Stimulated activated CD4-positive, alpha-beta T cell treated with anti-CD3 and anti-CD28 coated beads, Interleukin-2, amount 100 ng/mL, for 4 hours (primary cell): ENCODE measurements around the gene ENTPD7.
"Not testable (repeated sequence)": the region's sequence is repeated elsewhere in the genome, so short reads cannot be mapped to it uniquely, and the experiment has no call there.

ENCODE experiments used
- DNase-seq: peaks from one replicate; pipeline ENCODE4 v3.0.0-alpha.2; 2020; ENCODE audit warnings: low read depth

ENTPD7 gene, protein sequence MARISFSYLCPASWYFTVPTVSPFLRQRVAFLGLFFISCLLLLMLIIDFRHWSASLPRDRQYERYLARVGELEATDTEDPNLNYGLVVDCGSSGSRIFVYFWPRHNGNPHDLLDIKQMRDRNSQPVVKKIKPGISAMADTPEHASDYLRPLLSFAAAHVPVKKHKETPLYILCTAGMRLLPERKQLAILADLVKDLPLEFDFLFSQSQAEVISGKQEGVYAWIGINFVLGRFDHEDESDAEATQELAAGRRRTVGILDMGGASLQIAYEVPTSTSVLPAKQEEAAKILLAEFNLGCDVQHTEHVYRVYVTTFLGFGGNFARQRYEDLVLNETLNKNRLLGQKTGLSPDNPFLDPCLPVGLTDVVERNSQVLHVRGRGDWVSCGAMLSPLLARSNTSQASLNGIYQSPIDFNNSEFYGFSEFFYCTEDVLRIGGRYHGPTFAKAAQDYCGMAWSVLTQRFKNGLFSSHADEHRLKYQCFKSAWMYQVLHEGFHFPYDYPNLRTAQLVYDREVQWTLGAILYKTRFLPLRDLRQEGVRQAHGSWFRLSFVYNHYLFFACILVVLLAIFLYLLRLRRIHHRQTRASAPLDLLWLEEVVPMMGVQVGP

DNA sequence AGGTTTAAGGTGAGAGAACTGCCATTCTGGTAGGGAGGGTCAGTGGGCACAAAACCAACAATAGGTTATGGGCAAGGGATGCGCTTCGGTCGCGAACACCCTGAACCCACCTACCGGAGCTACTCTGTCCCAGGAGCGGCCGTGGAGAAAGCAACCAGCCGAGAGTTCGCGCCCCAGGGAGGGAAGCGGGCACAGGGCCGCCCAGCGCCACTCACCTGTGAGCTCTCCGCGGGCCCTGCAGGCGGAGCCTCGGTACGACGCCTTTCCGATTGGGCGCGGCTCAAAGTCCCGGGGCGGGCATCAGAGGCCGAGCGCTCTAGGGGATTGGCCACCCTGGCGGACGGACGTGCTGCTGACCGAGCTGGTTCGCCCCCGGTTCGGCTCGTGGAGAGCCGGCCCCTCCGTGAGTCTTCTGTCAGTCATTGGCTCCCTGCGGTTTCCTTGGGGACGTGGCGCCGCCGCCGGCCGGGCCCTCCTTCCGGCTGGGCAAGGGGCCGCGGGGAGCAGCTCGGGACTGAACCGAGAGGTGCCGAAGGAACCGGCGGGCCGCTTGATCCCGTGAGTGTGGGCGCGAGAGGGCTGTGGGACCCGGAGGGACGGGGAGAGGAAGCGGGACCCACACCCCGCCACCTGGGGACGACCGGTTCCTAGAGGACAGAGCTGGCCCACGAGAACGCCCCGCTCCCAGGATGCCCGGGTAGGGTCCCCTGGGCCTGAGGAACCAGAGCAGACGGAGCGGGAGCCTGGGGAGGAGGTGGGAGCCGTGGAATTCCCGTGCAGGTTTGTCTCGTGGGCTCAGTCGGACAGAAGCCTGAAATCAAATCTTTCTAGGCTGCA is at the start of gene ENTPD7:
Gene ENTPD7 (plus strand): TSS at position 479 of the 837 bp plus-strand sequence. CDS start 448 bp downstream, outside the sequence.
- peak; percentile 76 for DNase-seq

DNA sequence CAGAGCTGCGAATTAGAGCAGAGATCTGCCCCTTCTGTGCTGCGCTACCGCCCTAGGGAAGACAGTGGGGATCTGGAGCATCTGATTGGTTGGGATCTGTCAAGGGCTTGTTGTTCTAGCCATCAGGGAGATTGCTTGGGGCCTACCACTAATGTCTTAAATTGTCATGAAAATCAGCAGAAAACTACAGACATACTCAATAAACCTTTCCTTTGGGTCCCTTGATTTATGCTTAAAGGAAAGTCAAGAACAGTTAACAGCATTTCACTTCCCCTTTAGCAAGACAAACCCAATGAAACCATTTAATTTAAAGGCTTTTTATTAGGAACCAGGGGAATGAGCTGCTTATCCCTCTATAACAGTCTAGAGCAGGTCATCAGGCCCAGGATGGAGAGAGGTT is 49.1 kb upstream of the ENTPD7 start:
- DNase-seq: no peak

DNA sequence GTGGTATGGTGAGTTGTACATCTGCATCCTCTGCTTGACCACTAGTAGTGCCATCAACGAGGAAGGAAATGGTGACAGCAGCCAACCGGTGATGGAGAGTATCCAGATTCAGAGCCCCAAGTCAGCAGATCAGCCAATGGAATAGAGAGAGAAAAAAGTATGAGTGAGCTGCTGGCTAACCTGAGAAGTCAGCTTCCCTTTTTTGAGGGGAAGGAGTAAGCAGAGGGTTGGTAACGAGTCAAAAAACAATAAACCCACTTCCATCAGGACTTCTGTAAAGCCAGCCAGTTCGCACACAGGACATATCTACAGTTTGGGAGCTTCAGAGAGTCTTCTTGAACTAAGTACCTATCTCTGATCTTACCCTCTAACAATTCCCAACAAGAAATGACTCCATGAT is 48.0 kb upstream of the ENTPD7 start:
- DNase-seq: no peak

DNA sequence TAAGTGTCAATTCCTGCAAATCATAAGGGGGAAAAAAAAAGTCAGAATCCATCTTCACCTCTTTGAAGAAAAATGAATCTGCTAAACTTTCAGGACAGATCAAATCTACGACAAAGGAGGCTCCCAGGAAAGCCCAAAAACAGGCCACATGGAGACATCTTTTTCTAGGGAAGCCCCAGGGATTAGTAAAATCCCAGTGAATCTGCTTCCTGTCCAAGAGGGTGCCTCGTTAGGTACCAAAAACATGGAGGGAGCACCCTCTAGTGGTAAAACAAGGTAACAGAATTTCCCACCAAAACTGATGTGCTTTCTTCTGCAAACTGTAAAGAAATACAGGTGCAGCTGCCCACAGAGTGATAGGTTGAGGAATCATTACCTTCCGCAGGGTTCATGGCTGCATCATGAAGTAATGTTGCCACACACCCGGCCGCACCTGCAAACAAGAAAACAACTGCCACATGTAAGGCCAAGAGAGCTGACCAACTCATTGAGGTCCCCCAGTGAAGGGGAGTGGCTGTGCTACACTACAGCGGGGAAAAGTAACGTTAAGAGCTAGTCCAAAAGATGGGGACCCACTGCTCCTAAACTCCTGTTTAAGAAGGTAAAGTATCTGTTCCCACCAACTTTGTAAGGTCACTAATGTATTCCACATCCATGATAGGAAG is 47.0 kb upstream of the ENTPD7 start:
- DNase-seq: peak; percentile 13

DNA sequence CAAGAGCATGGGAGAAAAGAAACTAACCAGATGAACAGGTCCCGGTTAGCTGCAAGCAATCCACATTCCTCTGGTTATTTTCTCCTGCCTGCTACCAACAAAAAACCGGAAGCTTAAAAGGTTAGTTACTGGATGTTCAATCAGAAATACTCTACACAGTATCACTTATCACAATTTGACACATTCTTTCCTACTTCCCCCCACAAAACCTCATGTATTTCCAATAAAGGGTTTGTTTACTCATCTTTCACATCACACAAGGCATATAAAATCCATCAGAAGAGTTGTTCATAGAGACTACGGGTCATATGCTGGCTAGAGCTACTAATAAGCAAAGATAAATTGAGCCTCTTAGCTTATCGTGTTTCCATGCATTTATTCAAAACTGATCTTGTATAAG is 43.9 kb upstream of the ENTPD7 start:
- no peak for DNase-seq

DNA sequence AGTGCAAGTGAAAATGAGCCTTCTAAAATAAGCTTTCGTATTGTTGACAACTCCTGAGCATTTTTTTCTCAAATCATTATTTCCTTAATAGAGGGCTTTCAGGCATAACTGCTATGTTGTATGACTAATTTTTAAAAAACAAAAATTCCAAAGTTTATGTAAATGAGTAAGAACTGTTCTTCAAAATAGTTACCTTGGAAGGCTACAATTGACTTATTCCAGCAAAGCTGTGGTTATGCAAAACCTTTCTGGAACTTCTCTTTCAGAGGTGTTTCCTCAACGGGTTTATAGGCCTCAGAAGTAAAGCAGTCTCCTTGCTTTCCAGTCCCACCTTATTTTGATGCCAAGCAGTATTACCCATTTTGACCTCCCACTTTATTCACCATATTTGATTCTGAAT is 41.6 kb upstream of the ENTPD7 start:
- no peak for DNase-seq

DNA sequence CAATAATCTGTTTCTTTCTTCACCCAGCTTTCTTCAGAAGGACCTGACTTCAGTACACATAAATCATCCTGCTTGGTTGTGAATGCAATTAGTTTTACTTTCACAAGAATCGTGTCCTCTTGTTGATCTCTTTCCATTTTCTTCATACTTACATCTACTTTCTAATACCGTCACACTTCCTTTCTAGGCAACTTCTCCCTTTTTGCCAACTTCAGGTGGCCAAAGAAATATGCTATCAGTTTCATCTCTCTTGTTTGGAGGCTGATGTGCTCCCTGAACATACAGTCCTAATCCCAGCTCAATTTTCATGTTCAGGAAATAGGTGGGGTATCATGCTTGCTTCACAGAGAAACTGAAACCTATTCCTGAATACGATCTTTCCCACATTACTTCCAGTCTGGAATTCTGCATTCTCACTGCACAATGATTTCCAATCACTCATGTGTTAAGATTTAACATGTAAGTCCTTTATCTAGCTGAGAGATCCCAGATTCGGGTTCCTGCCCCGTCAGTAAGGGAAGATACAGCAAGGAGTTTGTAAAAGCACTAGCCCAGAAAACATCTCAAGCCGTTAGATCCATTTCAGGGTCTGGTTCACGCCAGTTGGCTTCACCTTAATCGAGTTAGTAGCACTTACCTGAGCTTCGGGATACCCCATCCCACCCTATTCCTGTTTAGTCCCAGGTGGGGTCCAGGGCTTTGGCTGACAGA is 40.1 kb upstream of the ENTPD7 start:
- DNase-seq: no peak

DNA sequence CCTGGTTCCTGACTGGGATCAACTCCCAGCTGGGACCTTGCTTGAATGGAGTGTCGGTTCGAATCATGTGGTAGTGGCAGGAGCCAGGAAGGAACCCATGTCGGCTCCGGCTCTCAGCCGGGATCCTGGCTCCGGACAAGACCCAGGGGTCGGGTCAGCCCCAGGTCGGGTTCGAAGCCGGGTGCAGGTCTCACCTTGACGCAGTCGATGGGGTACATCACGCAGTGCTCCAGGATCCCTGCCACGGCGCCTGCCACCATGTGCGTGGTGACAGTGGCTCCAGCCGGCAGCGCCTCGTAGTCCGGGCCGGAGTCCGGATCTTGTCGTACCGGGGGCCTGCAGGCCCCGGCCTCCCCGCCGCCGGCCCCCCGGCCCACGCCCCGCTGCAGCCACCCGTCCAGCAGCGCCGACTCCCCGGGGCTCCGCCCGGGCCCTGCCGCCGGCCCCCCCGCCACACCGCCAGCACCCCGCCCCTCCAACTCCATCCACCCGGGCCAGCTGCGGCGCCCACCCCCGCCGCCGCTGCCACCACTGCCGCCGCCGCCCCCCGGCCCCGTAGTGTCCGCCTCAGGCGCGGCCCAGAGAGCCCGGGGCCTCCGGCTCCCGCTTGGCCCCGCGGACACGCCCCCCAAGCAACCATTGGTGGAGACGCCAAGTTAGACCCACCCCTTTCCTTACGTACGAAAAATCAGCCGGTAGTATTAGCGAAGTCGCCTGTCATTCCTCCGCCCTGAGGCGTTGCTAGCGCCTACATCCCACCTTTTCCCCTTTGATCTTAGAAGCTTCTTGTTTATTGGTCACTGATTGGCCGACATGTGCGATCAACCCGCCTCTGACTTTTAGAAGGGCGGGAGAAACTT is 39.2 kb upstream of the ENTPD7 start, which contains the start of gene SLC25A28:
Gene SLC25A28 (minus strand): TSS at position 589 of the 860 bp plus-strand sequence. CDS start 104 bp downstream, at position 485.
- peak; percentile 91 for DNase-seq

DNA sequence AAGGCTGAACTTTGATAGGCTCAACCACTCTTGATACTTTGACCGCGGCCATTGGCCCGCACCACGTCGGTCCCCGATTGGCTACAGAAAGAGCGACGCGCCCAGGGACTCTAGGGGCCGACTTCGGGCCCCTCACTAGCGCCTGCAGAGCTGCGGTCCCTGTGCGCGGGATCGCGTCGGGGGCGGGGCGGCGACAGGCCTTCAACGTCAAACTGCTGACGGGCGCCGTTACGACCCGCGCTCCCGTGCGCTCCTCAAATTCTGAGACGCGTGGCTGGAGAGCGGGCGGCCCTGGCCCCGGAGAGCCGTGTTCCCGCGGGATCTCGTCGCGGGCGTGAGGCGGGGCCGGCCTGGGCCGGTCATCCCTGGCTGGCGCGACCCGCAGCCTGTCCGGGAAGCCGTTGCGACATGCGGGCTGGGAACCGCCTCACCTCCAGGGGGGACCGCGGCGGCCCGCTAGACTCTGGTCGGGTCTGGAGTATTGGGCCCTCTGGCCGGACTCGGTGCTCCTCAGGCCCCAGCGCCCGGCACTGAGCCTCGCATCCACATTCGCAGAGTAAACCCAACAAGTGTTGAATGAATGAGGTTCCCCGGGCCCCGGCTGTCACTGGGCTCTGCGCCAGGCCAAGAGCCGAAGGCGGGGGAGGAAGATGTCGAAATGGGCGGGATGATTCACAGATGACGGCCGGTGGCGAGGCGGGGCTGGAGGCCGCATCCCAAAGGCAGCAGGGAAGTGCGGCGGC is 38.4 kb upstream of the ENTPD7 start:
- DNase-seq: peak; percentile 75

DNA sequence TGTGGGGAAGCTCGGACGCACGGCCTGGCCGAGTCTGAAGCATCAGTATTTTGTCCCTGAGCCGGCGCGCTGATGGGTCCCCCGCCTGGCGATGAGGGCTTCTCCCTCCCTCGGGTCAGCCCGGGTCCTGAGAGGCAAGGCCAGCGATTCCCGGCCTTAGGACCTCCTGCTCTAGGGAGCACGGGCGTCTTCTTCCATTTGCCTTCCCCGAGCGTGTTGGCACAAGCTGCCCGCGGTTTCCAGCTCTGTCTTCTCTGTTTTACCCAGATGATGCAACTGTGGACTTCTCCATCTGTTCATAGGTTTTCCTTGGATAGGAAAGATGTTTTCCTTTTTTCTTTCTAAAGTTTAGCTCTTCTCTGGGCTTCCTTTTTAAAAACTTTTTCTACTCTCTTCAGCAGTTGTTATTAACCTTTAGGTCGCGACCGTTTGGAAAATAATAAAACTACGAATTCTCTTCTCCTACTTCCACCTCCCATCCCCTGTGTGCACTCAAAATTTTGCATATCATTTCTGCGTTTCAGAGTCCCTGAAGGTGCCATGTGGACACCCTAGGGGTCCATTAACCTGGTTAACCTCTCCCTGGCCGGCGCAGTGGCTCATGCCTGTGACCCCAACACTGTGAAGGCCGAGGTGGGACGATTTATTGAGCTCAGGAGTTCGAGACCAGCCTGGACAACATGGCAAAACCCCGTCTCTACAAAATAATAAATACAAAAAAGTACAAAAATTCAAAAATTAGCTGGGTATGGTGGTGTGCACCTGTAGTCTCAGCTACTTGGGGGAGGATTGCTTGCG is 37.7 kb upstream of the ENTPD7 start:
- no peak for DNase-seq

DNA sequence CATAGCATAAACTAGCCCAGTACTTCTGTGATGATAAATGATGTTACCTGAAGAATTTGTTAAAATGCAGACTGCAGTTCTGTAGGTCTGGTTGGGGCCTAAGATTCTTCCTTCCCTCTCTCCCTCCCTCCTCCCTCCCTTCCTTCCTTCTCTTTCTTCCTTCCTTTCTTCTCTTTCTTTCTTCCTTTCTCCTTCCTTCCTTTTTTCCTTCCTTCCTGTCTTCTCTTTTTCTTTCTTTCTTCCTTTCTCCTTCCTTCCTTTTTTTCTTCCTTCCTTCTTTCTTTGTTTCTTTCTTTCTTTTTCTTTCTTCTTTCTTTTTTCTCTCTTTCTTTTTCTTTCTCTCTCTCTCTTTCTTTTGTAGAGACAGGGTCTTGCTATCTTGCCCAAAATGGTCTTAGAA is 35.4 kb upstream of the ENTPD7 start:
- no peak for DNase-seq

DNA sequence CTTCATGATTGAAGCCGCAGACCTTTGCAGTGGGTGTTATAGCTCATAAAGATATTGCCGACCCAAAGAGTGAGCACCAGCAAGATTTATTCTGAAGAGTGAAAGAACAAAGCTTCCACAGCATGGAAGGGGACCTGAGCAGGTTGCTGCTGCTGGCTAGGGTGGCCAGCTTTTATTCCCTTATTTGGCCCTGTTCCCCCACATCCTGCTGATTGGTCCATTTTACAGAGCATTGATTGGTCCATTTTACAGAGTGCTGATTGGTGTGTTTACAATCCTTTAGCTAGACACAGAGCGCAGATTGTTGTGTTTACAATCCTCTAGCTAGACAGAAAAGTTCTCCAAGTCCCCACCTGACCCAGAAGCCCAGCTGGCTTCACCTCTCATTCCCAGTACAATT is 34.2 kb upstream of the ENTPD7 start:
- not testable (repeated sequence) for DNase-seq

DNA sequence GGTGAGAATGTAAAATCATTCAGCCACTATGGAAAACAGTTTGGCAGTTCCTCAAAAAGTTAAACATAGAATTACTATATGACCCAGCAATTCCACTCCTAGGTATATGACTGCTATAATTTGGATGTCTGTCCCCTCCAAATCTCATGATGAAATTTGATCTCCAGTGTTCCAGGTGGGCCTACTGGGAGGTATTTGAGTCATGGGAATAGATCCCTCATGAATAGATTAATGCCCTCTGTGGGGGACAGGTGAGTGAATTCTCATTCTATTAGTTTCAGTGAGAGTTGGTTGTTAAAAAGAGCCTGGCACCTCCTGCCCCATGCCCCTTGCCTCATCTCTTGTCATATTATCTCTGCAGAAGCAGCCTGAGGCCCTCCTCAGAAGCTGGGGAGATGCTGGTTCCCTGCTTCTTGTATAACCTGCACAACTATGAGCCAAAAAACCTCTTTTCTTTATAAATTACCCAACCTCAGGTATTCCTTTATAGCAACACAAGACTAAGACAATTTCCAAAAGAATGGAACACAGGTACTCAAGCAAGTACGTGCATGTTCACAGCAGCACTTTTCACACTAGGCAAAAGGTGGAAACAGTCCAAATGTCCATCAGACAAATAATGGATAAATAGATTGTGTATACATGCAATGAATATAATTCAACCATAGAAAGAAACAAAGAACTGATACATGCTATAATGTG is 30.2 kb upstream of the ENTPD7 start:
- DNase-seq: no peak

DNA sequence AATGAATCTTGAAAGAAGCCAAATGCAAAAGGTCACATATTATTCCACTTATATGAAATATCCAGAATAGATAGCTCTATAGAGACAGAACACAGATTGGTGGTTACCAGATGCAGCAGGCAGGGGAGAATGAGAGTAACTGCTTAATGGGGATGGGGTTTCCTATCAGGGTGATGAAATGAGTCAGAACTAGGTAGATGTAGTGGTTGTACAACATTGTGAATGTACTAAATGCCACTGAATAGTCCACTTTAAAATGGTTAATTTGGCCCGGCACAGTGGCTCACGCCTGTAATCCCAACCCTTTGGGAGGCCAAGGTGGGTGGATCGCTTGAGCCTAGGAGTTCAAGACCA is 29.7 kb upstream of the ENTPD7 start:
- DNase-seq: no peak

DNA sequence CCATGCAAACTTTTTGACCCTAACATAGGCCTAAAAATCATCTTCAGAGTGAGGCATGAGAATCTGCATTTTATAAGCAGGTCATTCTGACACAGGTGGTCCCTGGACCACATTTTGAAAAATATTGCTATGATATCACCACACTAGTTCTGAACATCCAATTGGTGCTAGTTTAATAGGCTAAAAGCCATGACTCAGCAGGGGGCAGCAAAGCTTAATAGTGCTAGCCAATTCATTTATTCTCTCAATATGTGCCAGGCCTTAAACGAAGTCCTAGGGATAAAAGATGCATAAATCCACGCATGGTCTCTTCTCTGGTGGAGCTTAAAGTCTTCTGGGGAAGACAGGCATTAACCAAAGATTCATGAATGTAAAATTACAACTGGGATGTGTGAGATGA is 28.9 kb upstream of the ENTPD7 start:
- DNase-seq: no peak

DNA sequence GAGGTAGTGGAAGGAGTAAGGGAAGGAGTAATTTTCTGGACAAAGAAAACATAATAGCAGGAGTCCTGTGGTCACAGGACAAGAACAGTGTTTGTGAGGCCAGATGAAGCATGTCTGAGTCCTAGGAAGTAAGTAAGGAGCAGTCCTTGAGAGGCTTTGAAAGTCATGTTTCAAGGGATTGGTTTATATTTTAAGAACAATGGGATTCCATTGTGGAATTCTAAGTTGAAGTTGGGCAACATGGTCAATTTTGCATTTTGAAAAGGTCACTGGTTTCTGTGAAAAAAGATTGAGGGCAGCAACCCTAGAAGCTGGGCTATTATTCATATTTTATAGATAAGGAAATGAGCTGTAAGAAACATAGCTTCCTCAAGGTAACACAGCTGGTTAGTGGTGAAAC is 28.3 kb upstream of the ENTPD7 start:
- no peak for DNase-seq

DNA sequence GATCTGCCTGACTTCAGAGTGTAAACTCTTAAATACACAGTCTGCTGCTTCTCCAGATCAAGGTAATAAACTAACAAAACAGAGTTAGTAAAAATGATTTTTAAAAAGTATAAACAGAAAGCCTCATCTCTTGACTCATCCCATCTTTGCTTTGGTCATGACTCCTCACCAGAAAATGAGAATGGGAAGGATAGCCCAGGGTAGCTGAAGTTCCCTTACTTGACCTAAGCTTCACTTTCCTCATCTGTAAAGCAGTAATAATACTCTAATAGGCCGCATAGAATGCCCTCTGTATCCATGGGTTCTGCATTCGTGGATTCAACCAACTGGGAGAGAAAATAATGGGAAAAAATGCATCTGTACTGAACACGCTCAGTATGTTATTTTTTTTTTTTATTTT is 27.8 kb upstream of the ENTPD7 start:
- no peak for DNase-seq

DNA sequence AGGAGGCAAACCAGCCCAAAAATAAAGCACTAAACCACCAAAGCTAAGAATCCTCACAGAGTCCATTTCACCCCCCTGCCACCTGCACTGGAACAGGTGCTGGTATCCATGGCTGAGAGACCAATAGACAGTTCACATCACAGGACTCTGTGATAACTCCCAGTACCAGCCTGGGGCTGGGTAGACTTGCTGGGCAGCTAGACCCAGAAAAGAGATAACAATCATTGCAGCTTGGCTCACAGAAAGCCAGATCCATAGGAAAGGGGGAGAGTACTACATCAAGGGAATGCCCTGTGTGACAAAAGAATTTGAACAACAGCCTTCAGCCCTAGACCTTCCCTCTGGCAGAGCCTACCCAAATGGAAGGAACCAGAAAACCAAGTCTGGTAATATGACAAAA is 25.5 kb upstream of the ENTPD7 start:
- no peak for DNase-seq
